ENCODE data around the gene TSPAN18. TPM values are rescaled to one million over a fixed set of nuclear protein-coding genes. Genes with fewer than 3 reads are reported as not detected.

TSPAN18 gene
- total and polyA plus RNA-seq, 2 of the 4 experiments (the other 2 are of a cell fraction) = 0.36 to 1.1 TPM

- Histone ChIP-seq H3K27ac (ENCODE audit: insufficient read depth, low read length) (no peak overlapping the region), H3K18ac (ENCODE audit: low read depth, low read length) (no peak overlapping the region), H2AK5ac (ENCODE audit: low read depth, low read length) (no peak overlapping the region), H3K4me3 (ENCODE audit: insufficient read depth, low read depth, low read length) (no peak overlapping the region), H3K14ac (replicated peaks; ENCODE audit: low read depth, low read length) (no peak overlapping the region), H2BK15ac (ENCODE audit: low read depth, low read length) (no peak overlapping the region), H2AK9ac (replicated peaks; ENCODE audit: low read depth, low read length, poor library complexity) (no peak overlapping the region), H3K9me3 (ENCODE audit: control insufficient read depth, insufficient read depth, low read length) (no peaks in the 10 kb centered on the region), H3K36me3 (ENCODE audit: control insufficient read depth, insufficient read depth, low read length) (peaks cover 31% of the 10 kb centered on the region; the same call in 1 of the 2 replicates), H3K4ac (ENCODE audit: low read depth, low read length) (no peak overlapping the region), H2BK5ac (ENCODE audit: low read depth, low read length, poor library complexity, severe bottlenecking) (no peak overlapping the region), H4K5ac (ENCODE audit: low read depth, low read length) (no peak overlapping the region), H3K9ac (ENCODE audit: low read depth, low read length) (no peak overlapping the region), H3K23ac (ENCODE audit: low read depth, low read length) (no peak overlapping the region), H4K8ac (ENCODE audit: low read depth in 2 of 2, low read length in 2 of 2) (no peak overlapping the region), H2BK20ac (ENCODE audit: low read depth, low read length) (no peak overlapping the region), H3K79me1 (ENCODE audit: low read depth in 1 of 2, low read length in 2 of 2) (peaks cover 14 to 37% of the 10 kb centered on the region in 2 experiments), H4K20me1 (ENCODE audit: insufficient read depth, low read length) (peaks cover 70% of the 10 kb centered on the region), H3K27me3 (ENCODE audit: control insufficient read depth, insufficient read depth, low read length) (no peaks in the 10 kb centered on the region), H2AFZ (replicated peaks; ENCODE audit: low read length, poor library complexity) (no peak overlapping the region), H3K4me1 (ENCODE audit: control insufficient read depth, insufficient read depth, low read length) (peaks cover 1% of the 10 kb centered on the region; the same call in 1 of the 2 replicates), H3K4me2 (ENCODE audit: low read depth, low read length) (no peak overlapping the region), H4K91ac (ENCODE audit: insufficient read depth, low read depth, low read length) (no peak overlapping the region), H3K9me1 (ENCODE audit: insufficient read depth, low read length) (peaks cover 7% of the 10 kb centered on the region), H3K56ac (ENCODE audit: extremely low read depth, insufficient read depth, low read length) (no peak overlapping the region), H2BK120ac (ENCODE audit: low read depth, low read length) (no peak overlapping the region)
- ATAC-seq (ENCODE audit: low read depth) (no peak), DNase-seq (no peak)
- POLR2A ChIA-PET (ENCODE audit: unreplicated experiment) = no interaction called here
- BruUV-seq (replicated peaks) = no TSS peak
- TF ChIP-seq SMC3 (IDR thresholded peaks at IDR 0.05; ENCODE audit: low read depth, low read length) = no peak
- TF ChIP-seq BHLHE40 (IDR thresholded peaks at IDR 0.05; ENCODE audit: low read depth, low read length) = no peak
- TF ChIP-seq MXI1 (IDR thresholded peaks at IDR 0.05; ENCODE audit: borderline replicate concordance, low read depth, low read length) = no peak
- TF ChIP-seq USF2 (IDR thresholded peaks at IDR 0.05; ENCODE audit: low read depth, low read length) = no peak
- TF ChIP-seq RCOR1 (IDR thresholded peaks at IDR 0.05; ENCODE audit: insufficient replicate concordance, low read length) = no peak
- no peak for TF ChIP-seq CHD1 (IDR thresholded peaks at IDR 0.05; ENCODE audit: low read depth, low read length)
- no peak for TF ChIP-seq NFE2L2 (IDR thresholded peaks at IDR 0.05; ENCODE audit: low read depth, low read length)
- no peak for TF ChIP-seq RFX5 (IDR thresholded peaks at IDR 0.05; ENCODE audit: low read depth, low read length)
- TF ChIP-seq CEBPB (IDR thresholded peaks at IDR 0.05; ENCODE audit: low read depth, low read length) = no peak
- TF ChIP-seq MAZ (IDR thresholded peaks at IDR 0.05; ENCODE audit: borderline replicate concordance, low read depth, low read length) = no peak
- TF ChIP-seq ELK1 (IDR thresholded peaks at IDR 0.05; ENCODE audit: borderline replicate concordance, low read depth, low read length) = no peak
- TF ChIP-seq CTCF (conservative IDR thresholded peaks at IDR 0.05; ENCODE audit: low read depth, low read length) = no peak
- no peak for TF ChIP-seq POLR2A (IDR thresholded peaks at IDR 0.05; ENCODE audit: low read depth, low read length)
- no peak for TF ChIP-seq MAFK (IDR thresholded peaks at IDR 0.05; ENCODE audit: low read depth, low read length)
- TF ChIP-seq FOS (IDR thresholded peaks at IDR 0.05; ENCODE audit: low read depth, low read length) = no peak
- no peak for TF ChIP-seq RAD21 (IDR thresholded peaks at IDR 0.05; ENCODE audit: low read length)
- in situ Hi-C loops (cut with MboI; ENCODE audit: low sequenced_read_pairs) = no loop called here
- dilution Hi-C loops (cut with HindIII; ENCODE audit: low sequenced_read_pairs, unreplicated experiment) = no loop called here
- WGBS, 2 experiments (ENCODE audit: extremely low coverage in 2 of 2, insufficient read length in 1 of 2) = 87% methylated on average over 3 of the region's 7 CpGs; no CpG with 5 or more reads in 1 of the 2 experiments
- intact Hi-C loops (cut with micrococcal nuclease) = no loop called here
- CTCF ChIA-PET = no interaction called here
Observed at GRCh38 chr11:44943696-44944095, 216.9 kb downstream of the TSPAN18 start.

Measured in IMR-90 (cell line).